ENCODE data around the gene CHST10.
"Not testable (repeated sequence)": the region's sequence is repeated elsewhere in the genome, so short reads cannot be mapped to it uniquely, and the experiment has no call there.

CHST10 gene

DNA sequence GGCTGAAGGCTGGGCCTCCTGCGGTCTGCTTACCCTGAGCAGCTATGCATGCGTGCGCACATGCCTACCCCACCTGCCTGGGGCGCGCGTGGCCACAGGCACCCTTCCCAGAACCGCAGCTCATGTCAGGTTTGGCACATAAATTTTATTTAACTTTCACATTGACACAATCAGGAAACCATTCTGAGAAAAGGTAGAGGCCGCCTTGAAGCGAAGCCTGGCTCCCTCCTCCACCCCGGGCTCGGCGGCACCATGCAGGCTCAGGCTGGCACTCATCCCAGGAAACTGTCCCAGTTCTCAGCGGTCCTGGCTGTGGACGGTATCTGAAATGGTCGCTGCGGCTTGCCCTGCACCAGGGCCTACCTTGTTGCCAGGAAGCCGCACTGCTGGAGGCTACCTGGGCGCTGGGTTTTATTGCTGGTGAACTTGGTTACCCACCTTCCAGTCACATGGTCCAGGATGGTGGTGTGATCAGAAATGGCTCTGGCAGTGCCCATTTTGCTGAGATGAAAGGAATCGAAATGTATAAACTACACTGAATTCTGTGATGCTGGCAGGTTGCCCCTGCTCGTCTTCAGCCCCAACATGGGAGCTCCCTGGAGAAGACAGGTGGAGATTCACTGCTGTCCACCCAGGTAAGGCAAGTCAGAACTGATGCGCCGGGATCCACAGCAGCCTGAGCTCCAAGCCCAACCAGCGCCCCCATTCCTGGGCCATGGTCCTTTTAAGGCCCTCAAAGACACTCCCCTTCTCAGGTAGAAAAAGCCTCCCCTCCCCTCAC is 25.5 kb downstream of the CHST10 start:
- DNase-seq, result no peak

DNA sequence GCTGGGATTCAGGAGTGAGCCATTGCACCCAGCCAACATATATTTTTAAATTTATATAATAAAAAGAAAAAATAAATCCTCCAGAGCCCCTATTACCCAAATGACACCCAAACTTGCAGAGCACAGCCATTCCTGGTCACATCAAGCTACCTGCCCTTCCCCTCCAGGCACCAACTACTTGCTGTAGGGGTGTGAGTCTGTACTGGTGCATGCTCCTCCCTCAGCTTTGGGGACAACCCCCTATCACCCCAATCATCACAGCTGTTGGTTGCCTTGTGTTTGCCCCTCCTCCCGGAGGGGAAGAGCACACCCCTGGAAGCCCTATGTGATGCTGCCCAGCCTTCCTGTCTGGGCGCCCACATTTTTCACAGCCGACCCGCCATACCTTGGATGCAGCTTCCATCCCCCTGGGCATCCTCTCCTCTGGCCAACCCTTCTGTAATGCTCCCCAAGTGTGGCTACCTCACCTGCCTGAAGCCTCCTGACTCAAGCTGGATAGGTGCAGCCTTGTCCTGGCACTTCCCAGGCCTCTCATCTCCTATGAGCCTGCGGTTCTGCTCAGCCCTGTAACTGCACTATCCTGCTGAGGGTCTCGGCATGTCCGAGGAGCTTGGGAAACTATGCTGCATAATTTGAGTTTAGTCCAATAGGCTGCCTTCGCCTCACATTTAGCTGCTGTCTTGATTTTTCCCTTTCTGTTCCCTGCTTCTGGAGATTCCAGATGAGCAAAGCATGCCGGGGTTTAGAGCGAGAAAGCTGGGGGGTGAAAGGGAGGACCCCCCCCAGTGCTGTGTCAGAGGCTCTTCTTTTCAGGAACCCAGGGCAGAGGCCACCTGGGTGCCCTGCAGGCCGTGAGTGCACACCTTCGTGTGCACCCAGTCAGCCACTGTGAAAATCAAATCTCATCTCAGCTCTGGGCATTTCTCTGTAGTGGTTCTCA is 27.2 kb downstream of the CHST10 start:
- DNase-seq, result no peak

DNA sequence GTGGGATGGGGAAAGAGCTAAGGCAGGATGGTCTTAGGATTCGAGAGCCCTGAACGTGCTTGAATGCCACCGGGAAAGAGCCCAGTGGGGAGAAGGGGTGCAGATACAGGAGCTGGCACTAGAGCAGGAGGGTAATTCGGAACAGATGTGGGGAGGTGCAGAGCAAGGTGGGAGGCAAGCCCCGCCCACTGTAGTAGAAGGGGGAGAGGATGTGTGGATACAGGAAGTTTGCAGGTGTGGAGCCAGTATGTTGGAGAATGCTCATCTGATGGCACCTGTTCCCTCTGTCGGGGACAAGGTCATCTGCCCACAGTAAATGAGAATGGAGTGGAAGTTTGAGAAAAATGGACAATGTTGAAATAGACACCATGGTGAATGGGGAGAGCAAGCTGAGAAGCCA is 28.8 kb downstream of the CHST10 start:
- no peak for DNase-seq

DNA sequence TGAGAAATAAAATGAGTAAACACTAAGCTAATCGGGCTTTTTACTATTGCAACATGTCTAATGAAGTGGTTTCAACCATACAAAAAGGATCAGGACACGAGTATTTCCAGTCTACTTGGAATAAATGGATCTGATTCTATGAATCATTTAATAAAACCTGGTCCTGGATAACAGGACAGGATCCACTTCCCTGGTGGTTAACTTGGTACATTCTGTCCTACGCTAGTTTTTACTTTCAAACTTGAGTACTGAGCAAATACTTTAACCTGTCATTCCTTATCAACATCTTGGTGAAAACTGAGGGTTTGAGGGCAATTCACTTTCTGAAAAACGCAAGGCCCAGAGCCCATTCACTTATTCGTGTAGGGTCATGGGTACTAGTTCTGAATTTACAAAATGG is 33.5 kb downstream of the CHST10 start:
- DNase-seq, result no peak

DNA sequence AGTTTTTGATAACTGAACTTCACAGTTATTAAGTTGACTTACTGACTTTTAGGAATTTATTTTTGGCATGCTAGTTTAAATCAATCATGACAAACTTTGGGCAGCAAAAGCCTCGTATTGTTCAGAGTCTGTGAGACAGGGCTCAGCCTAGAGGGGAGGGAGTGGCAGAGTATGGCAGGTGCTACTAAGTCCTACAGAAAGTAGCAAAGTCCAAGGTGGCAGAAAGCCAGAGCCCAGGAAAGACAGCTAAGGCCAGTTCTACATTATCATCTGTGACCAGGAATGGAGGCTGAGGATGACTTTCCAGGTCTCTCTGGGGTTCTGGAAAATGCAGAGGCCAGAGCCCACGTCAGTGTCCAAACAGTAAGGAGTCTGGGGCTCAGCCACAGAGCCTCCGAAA is 34.2 kb downstream of the CHST10 start:
- no peak for DNase-seq

DNA sequence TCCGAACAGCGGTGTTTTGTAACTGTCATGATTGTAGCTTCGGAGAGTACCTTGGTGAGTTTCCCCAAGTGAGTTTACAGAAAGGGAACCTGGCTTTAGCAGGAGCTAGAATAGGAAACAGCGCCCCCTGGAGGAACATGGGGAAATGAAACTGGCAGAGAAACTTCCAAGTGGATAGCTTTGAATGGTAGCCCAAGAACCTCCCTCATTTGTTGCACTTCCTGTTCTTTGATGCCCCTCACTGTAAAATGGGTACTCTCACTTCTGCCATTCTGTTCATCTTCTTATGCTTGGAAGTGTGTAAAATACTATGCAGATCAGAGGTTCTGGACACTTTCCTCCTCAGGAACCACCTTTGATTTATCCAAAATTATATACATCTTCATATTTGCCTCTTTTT is 36.2 kb downstream of the CHST10 start:
- DNase-seq, result peak; percentile 77

DNA sequence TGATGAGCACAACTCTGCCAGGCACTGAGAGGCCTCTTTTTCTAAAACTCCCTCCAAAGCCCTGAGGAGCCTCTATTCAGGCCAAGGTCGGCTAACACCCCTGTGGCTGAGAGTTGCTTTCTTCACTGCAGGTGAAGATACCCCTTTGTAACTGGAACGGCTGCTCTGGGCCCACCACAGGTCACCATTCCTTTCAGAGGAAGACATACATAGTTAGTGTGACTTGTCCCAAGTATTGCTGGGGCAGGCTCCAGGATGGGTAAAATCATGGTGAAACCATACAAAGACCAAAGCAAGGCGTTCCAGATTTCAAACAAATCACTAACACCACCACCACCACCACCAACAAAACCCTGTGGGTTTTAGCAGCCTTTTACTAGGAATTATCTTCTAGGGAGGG is 36.8 kb downstream of the CHST10 start:
- DNase-seq, result no peak

DNA sequence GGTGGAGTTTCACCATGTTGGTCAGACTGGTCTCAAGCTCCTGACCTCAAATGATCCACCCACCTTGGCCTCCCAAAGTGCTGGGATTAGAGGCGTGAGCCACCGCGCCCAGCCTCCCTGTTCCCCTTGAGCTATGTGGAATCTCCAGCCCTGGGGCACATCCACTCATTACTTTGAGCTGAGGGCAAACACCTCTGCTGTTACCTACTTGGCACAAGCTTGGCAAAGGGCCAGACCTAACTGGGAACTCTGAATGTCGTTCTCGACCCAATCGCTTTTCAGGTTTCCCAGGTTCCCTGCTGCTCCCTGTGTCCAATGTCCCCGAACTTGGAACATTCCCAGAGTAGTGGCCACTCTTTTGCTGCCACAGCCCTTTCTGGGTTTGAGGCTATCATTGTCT is 40.6 kb downstream of the CHST10 start:
- no peak for DNase-seq

DNA sequence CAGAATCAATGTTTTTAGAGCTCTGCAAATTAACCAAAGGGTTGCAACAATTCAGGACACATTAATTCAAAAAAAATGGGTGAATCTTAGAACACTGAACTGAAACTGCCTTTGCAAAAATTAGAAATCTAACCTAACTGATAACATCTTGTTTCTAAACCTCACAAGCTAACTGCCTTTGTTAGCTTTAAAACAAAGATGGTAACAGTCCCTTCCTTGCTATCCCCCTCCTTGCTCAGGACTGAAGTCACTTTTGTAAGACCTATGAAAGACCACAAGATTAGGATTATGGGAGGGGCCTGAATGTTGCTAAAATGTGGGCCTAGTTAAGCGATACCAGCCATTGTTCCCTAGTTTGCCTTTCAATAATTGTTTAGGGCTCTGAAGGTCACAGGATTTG is 50.3 kb downstream of the CHST10 start:
- no peak for DNase-seq

DNA sequence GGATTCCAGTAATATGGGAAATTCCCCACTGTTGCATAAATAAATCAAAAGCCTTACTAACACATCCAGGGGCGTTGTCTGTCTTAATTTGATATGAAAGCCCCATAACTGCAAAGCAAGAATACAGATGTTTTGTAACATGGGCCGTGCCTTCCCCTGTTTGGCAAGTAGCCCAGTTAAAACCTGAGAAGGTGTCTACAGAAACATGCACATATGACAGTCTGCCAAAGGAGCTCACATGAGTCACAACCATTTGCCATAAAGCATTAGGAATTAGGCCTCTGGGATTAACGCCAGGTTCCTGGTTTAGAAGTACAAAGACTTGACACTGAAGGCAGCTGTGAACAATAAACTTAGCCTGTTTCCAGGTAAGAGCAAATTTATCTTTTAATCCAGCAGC is 52.0 kb downstream of the CHST10 start:
- peak; percentile 30 for DNase-seq

DNA sequence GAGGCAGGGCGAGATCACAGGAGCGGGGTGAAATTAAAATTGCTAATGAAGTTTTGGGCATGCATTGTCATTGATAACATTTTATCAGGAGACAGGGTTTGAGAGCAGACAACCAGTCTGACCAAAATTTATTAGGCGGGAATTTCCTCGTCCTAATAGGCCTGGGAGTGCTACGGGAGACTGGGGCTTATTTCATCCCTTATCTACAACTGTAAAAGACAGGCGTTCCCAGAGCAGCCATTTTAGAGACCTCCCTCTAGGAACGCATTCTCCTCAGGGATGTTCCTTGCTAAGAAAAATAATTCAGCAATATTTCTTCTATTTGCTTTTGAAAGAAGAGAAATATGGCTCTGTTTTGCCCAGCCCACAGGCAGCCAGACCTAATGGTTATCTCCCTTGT is 55.2 kb downstream of the CHST10 start:
- DNase-seq, result not testable (repeated sequence)

DNA sequence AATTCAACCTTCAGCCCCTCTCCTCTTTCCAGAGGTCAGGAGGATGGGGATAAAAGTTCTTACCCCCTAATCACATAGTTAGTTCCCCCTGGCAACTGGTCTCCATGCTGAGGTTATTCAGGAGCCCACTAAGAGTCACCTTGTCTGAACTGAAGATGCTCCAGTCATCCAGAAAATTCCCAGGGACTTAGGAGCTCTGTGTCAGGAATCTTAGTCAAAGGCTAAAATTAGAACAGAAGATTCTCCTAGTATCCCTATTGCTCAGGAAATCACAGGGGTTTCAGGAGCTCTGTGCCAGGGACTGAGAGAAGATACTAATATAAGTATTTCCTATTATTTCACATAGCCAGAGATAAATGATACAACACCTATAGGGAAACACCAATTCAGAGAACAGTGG is 57.9 kb downstream of the CHST10 start:
- no peak for DNase-seq

DNA sequence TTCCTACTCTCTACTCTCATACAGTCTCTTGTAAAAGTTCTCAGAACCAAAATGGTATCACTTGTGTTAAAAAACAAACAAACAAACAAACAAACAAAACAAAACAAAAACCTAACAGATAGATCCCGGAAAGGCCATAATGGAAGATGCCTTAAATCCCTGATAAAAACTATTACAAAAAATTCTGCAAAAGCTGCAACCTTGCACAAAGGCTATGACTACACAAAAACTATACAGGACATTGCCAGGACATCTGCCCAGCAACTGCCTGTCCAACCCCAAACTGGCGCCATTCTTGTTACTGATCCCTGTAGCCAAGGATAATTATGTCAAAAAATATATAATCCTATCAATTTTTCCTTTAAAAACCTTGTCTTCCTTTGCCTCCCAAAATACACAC is 58.9 kb downstream of the CHST10 start:
- no peak for DNase-seq

DNA sequence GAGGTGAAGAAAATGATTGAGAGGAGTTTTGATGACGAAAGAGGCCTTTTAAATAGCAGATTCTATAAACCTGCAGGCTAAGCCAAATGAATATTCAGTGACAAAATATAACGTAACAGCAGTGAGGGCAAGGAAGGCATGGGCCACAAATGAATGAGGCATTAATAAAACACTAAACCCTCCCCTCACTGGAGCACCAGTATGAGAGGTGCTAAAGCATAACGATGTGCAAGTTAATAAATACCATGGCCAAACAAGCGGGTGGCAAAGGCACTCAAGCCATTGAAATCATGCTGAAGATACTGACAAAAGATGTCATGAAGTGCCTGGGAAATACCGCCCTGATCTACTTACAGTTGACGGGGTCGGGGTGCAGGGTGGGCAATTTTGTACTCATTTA is 64.9 kb downstream of the CHST10 start:
- no peak for DNase-seq

DNA sequence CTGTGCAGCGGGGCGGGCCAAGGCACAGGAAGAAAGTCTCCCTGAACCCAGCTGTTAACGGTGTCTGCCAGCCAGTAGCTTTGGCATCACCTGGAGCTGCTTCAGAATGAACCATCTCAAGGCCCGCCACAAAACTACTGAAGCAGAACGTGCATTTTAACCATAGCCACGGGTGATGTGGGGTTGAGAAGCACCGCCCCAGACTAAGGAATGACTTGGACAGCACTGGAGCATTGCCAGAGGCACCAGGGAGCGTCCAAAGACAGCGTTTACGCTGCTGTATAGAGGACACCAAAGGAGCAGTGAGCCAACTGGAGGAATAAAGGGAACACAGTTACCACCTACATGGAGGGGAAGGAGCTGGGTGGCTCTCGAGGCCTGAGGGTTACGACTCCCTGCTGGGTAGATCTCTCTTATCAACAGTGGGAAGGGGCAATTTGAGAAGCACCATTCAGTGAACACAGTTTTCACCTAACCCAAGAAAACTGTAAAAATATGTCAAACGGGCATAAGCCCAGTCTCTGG is 66.7 kb downstream of the CHST10 start:
- no peak for DNase-seq

DNA sequence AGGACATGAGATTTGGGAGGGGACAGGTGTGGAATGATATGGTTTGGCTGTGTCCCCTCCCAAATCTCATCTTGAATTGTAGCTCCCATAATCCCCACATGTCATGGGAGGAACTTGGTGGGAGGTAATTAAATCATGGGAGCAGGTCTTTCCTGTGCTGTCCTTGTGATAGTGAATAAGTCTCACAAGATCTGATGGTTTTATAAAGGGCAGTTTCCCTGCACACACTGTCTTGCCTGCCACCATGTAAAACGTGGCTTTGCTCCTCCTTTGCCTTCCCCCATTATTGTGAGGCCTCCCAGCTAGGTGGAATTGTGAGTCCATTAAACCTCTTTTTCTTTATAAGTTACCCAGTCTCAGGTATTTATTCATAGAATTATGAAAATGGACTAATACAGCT is 72.3 kb downstream of the CHST10 start:
- not testable (repeated sequence) for DNase-seq

DNA sequence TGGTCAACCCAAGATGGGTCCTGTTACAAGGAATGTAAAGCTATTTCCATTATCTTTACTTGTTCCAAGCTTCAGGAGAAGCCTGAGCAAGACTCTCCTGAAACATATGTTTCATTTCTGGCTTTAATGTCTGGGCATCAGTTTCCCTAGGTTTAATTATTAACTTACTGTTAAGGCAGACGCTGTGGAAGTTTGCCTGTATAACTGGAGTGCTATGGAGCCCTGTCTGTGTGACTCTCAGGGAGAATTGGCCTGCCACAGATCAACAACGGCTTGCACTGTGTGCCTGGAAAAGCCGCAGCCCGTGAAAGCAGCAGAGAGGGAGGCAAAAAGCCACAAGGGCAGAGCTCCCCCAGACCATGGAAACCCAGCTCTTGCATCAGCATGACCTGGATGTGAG is 73.0 kb downstream of the CHST10 start:
- no peak for DNase-seq

DNA sequence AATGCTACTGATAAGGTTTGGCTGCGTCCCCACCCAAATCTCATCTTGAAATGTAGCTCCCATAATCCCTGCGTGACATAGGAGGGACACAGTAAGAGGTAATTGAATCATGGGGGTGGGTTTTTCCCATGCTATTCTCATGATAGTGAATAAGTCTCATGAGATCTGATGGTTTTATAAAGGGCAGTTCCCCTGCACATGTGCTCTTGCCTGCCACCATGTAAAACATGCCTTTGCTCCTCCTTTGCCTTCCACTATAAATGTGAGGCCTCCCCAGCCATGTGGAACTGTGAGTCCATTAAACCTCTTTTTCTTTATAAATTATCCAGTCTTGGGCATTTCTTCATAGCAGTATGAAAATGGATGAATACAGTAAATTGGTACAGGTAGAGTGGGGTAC is 75.0 kb downstream of the CHST10 start:
- DNase-seq, result not testable (repeated sequence)
